Measurements from ENCODE around the gene TTPAL. TPM values are rescaled to one million over a fixed set of nuclear protein-coding genes. Genes with fewer than 3 reads are reported as not detected.
A peak's percentile ranks its signal among the peaks of the same experiment; 100 is the strongest.

TTPAL gene
- total and polyA plus RNA-seq, 9 of the 15 experiments (the other 6 are each of a cell fraction or from before 2014, with no cell fraction given): 1.1 to 7.0 (median 2.6) TPM

GRCh38 chr20:44475694-44476560 lies at the start of gene TTPAL (continued):
- TF ChIP-seq TBL1XR1 (IDR thresholded peaks at IDR 0.05; ENCODE audit: low read length in 2 of 2): peak in 1 of 2 experiments; percentile 33; a peak in 1 of 4 replicates
- TF ChIP-seq GTF2F1 (IDR thresholded peaks at IDR 0.05; ENCODE audit: low read depth, low read length): 0 out of 2 replicates have a peak, but pooled peaks have one; percentile 30
- TF ChIP-seq ZBTB33 (CRISPR knock-in tag; IDR thresholded peaks at IDR 0.05): 0 out of 2 replicates have a peak, but pooled peaks have one; percentile 44
- TF ChIP-seq CREBBP (IDR thresholded peaks at IDR 0.05; ENCODE audit: low read depth, low read length): no peak
- no peak for TF ChIP-seq BCOR (IDR thresholded peaks at IDR 0.05)
- TF ChIP-seq ILF3 (IDR thresholded peaks at IDR 0.05; ENCODE audit: borderline replicate concordance): no peak
- no peak for TF ChIP-seq TFAM (CRISPR knock-in tag; conservative IDR thresholded peaks at IDR 0.05)
- TF ChIP-seq PTBP1 (IDR thresholded peaks at IDR 0.05; ENCODE audit: low read depth, low read length): no peak
- no peak for TF ChIP-seq MAFG (tag; conservative IDR thresholded peaks at IDR 0.05)
- TF ChIP-seq ZC3H4 (CRISPR knock-in tag; IDR thresholded peaks at IDR 0.05; ENCODE audit: borderline replicate concordance): no peak
- TF ChIP-seq SIRT6 (IDR thresholded peaks at IDR 0.05; ENCODE audit: low read depth, low read length): no peak
- TF ChIP-seq MYNN (IDR thresholded peaks at IDR 0.05): peak; percentile 13
- no peak for TF ChIP-seq MYNN (CRISPR knock-in tag; IDR thresholded peaks at IDR 0.05)
- 0 out of 2 replicates have a peak, but pooled peaks have one; percentile 79 for TF ChIP-seq ZFPM2 (CRISPR knock-in tag; IDR thresholded peaks at IDR 0.05)
- TF ChIP-seq ZBTB12 (CRISPR knock-in tag; IDR thresholded peaks at IDR 0.05): peak; percentile 88
- TF ChIP-seq ZNF449 (CRISPR knock-in tag; IDR thresholded peaks at IDR 0.05): no peak
- peak; percentile 70; the same call in 1 of the 2 replicates for TF ChIP-seq ZNF232 (CRISPR knock-in tag; IDR thresholded peaks at IDR 0.05)
- TF ChIP-seq POLR2A (conservative IDR thresholded peaks at IDR 0.05): peak; percentile 97
- no peak for TF ChIP-seq ZNF239 (CRISPR knock-in tag; IDR thresholded peaks at IDR 0.05)
- TF ChIP-seq MNT (conservative IDR thresholded peaks at IDR 0.05): peak; percentile 43 to 82; a peak in 2 of 4 replicates

Data from K562 (cell line).